Lung (tissue), 12 donors: ENCODE data around the gene PLCG2. TPM values are rescaled to one million over a fixed set of nuclear protein-coding genes. Genes with fewer than 3 reads are reported as not detected.
"Not testable (repeated sequence)": the region's sequence is repeated elsewhere in the genome, so short reads cannot be mapped to it uniquely, and the experiment has no call there.

Source experiments
- ATAC-seq: fragments of 200-7000 bp; cut with Tn5 transposase; one replicate; pipeline ENCODE4 v1.9.1; 2020; ENCODE audit warnings: moderate number of reproducible peaks; ENCODE audit not compliant: insufficient read depth, low FRiP score
- DNase-seq, 3 donors: peaks; one replicate each; pipeline ENCODE4 v3.0.0-alpha.2; 2013 to 2017
- H3K27ac ChIP-seq, 2 donors: one replicate each; pipeline ENCODE4 v1.5.1; 2013; ENCODE audit warnings: mild to moderate bottlenecking in 2 of 2, moderate library complexity in 2 of 2, control low read depth in 1 of 2, inconsistent platforms in 1 of 2, low read depth in 1 of 2, low read length in 1 of 2
- H3K27me3 ChIP-seq, 3 donors: one replicate each; pipeline ENCODE4 v1.5.1; 2013; ENCODE audit warnings: low read length in 2 of 3; ENCODE audit not compliant: control insufficient read depth in 3 of 3, insufficient read depth in 3 of 3
- H3K36me3 ChIP-seq, 4 donors: one replicate each; pipeline ENCODE4 v1.5.1; 2013; ENCODE audit warnings: low read length in 4 of 4, mild to moderate bottlenecking in 1 of 4, moderate library complexity in 1 of 4; ENCODE audit not compliant: control insufficient read depth in 4 of 4, insufficient read depth in 4 of 4
- H3K4me1 ChIP-seq, 5 donors: one replicate each; pipeline ENCODE4 v1.5.1; 2013; ENCODE audit warnings: low read length in 5 of 5, mild to moderate bottlenecking in 2 of 5, moderate library complexity in 1 of 5; ENCODE audit not compliant: control insufficient read depth in 5 of 5, insufficient read depth in 5 of 5
- H3K4me3 ChIP-seq: one replicate; pipeline ENCODE4 v1.5.1; 2013; ENCODE audit warnings: mild to moderate bottlenecking, control low read depth, moderate library complexity
- H3K9ac ChIP-seq, 2 donors: one replicate each; pipeline ENCODE4 v1.5.1; 2013; ENCODE audit warnings: low read length in 2 of 2, control low read depth in 1 of 2; ENCODE audit not compliant: insufficient read depth in 1 of 2
- H3K9me3 ChIP-seq, 4 donors: one replicate each; pipeline ENCODE4 v1.5.1; 2013; ENCODE audit warnings: low read length in 3 of 4, mild to moderate bottlenecking in 1 of 4, moderate library complexity in 1 of 4; ENCODE audit not compliant: control insufficient read depth in 4 of 4, insufficient read depth in 3 of 4
- WGBS, 2 donors: extraction: QIAGEN DNeasy Blood & Tissue Kit; methylation state at CpG; one replicate each; pipeline ENCODE4 v1.1.7; 2013; 5-methylcytosine and 5-hydroxymethylcytosine counted together
- polyA plus RNA-seq, 2 donors: library from polyadenylated mRNA; stranded (reverse); fragments of 200-250 nt; gene quantifications; one replicate each; pipeline ENCODE4 v1.2.1, GENCODE V29; 2013
- total RNA-seq, 2 donors: library from RNA; depleted of rRNA in 1 of 2; stranded (reverse); fragments of >200 nt in 1 of 2; gene quantifications; one replicate each; pipeline ENCODE4 v1.2.1, GENCODE V29; 2014 to 2021
- TF ChIP-seq, protein P1 (sequence below): IDR thresholded peaks from 2 replicates; pipeline ENCODE4 v1.5.1; 2012; ENCODE audit warnings: mild to moderate bottlenecking; ENCODE audit errors: control extremely low read depth, extremely low read depth
- donor health status: control.
- donor health status: control.
- donor health status: Bipolar disorder and iron deficiency.
- donor health status: healthy.
- donor health status: DM: yes; HTN: yes; CAD: no.

The PLCG2 gene
- total and polyA plus RNA-seq, 4 donors = 8.8 to 41.0 (median 29.4) TPM

DNA sequence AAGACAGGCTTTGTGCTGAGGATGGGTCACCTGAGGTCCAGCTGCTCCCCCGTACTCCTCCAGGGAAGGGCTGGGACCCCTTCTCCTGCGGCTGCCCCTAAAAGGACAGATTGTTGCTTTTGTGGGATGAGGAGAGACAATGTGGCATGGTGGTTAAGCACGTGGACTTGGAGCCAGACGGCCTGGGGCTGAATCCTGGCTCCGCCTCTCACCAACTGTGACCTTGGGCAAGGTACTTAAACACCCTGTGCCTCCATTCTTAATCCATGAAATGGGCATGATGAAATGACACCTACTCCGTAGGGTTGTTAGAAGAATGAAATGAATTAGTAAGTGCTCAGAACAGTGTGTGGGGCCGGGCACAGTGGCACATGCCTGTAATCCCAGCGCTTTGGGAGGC, 39.6 kb upstream of the PLCG2 start:
- DNase-seq (no peak), ATAC-seq (no peak)
- H3K9me3 ChIP-seq = no peaks in the 10 kb centered on the region
- 78 to 84% methylated on average over 8 of the region's 8 CpGs for WGBS, 2 donors
- no peak overlapping the region for H3K27ac ChIP-seq
- H3K4me1 ChIP-seq = peaks cover 0 to 4% (median 0%) of the 10 kb centered on the region in 5 donors
- TF ChIP-seq, protein P1, sequence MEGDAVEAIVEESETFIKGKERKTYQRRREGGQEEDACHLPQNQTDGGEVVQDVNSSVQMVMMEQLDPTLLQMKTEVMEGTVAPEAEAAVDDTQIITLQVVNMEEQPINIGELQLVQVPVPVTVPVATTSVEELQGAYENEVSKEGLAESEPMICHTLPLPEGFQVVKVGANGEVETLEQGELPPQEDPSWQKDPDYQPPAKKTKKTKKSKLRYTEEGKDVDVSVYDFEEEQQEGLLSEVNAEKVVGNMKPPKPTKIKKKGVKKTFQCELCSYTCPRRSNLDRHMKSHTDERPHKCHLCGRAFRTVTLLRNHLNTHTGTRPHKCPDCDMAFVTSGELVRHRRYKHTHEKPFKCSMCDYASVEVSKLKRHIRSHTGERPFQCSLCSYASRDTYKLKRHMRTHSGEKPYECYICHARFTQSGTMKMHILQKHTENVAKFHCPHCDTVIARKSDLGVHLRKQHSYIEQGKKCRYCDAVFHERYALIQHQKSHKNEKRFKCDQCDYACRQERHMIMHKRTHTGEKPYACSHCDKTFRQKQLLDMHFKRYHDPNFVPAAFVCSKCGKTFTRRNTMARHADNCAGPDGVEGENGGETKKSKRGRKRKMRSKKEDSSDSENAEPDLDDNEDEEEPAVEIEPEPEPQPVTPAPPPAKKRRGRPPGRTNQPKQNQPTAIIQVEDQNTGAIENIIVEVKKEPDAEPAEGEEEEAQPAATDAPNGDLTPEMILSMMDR = no peak
- no peak overlapping the region for H3K9ac ChIP-seq
- H3K27me3 ChIP-seq = no peaks in the 10 kb centered on the region
- no peak overlapping the region for H3K4me3 ChIP-seq
- H3K36me3 ChIP-seq = no peaks in the 10 kb centered on the region

- no peaks in the 10 kb centered on the region for H3K27me3 ChIP-seq
- DNase-seq = no peak
- ATAC-seq = no peak
- 75 to 78% methylated on average over 8 of the region's 8 CpGs for WGBS, 2 donors
- no peaks in the 10 kb centered on the region for H3K9me3 ChIP-seq
- TF ChIP-seq, protein P1 = no peak
- H3K27ac ChIP-seq = no peak overlapping the region
- H3K4me3 ChIP-seq = no peak overlapping the region
- H3K4me1 ChIP-seq = peaks cover 0 to 4% (median 0%) of the 10 kb centered on the region in 5 donors
- H3K36me3 ChIP-seq = no peaks in the 10 kb centered on the region
- no peak overlapping the region for H3K9ac ChIP-seq
These were observed 38.9 kb upstream of the PLCG2 start for GRCh38 chr16:81740169-81740568.

DNA sequence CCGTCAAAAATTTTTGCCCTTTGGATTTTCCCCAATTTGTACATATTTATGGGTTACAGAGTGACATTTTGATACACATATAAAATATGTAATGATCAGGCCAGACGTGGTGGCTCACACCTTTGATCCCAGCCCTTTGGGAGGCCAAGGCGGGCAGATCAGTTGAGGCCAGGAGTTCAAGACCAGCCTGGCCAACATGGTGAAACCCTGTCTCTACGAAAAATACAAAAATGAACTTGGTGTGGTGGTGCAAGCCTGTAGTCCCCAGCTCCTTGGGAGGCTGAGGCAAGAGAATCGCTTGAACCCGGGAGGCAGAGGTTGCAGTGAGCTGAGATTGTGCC, 37.7 kb upstream of the PLCG2 start:
- not testable (repeated sequence) for H3K27me3 ChIP-seq, H3K27ac ChIP-seq, H3K4me3 ChIP-seq, DNase-seq, H3K9me3 ChIP-seq, ATAC-seq, H3K9ac ChIP-seq, H3K36me3 ChIP-seq
- WGBS, 2 donors = 85 to 95% methylated on average over 6 of the region's 6 CpGs
- H3K4me1 ChIP-seq = peaks cover 0 to 10% (median 2%) of the 10 kb centered on the region in 5 donors

GRCh38 chr16:81744385-81744784, 34.7 kb upstream of the PLCG2 start:
- no peak overlapping the region for H3K27ac ChIP-seq
- peaks cover 0 to 7% (median 0%) of the 10 kb centered on the region in 5 donors for H3K4me1 ChIP-seq
- DNase-seq (no peak), ATAC-seq (no peak)
- H3K9me3 ChIP-seq = no peaks in the 10 kb centered on the region
- H3K36me3 ChIP-seq = no peaks in the 10 kb centered on the region
- TF ChIP-seq, protein P1 = no peak
- peaks cover 0 to 7% (median 0%) of the 10 kb centered on the region in 3 donors for H3K27me3 ChIP-seq
- H3K4me3 ChIP-seq = no peak overlapping the region
- H3K9ac ChIP-seq = no peak overlapping the region
- WGBS, 2 donors = 76 to 77% methylated on average over 4 of the region's 4 CpGs
